GM23248 (cell line): Measurements from ENCODE around the gene PELI3. TPM values are rescaled to one million over a fixed set of nuclear protein-coding genes. Genes with fewer than 3 reads are reported as not detected.
A peak's percentile ranks its signal among the peaks of the same experiment; 100 is the strongest.

Source experiments
- DNase-seq: peaks from one replicate; pipeline ENCODE4 v3.0.0-alpha.2; 2015
- H2AFZ ChIP-seq: fragments of 200-600 bp; sonication (generic); 2 replicates; pipeline ENCODE4 v1.6.1; 2016; ENCODE audit warnings: antibody characterized with exemption
- H3F3A ChIP-seq: fragments of 200-600 bp; sonication (generic); 2 replicates; pipeline ENCODE4 v1.6.1; 2016; ENCODE audit warnings: mild to moderate bottlenecking, antibody characterized with exemption, mixed run types; ENCODE audit not compliant: insufficient read depth
- H3K27ac ChIP-seq: fragments of 200-600 bp; sonication (generic); 2 replicates; pipeline ENCODE4 v1.5.1; 2016; ENCODE audit warnings: mild to moderate bottlenecking
- H3K27me3 ChIP-seq: fragments of 200-600 bp; sonication (generic); replicated peaks from 2 replicates; pipeline ENCODE4 v1.6.1; 2016; ENCODE audit warnings: mild to moderate bottlenecking; ENCODE audit not compliant: insufficient read depth
- H3K36me3 ChIP-seq: fragments of 200-600 bp; sonication (generic); 2 replicates; pipeline ENCODE4 v1.6.1; 2016; ENCODE audit warnings: low read depth, mild to moderate bottlenecking
- H3K4me1 ChIP-seq: fragments of 200-600 bp; sonication (generic); 2 replicates; pipeline ENCODE4 v1.6.1; 2016; ENCODE audit warnings: mild to moderate bottlenecking; ENCODE audit not compliant: insufficient read depth
- H3K4me2 ChIP-seq: fragments of 200-600 bp; sonication (generic); one replicate; pipeline ENCODE4 v1.6.1; 2016; ENCODE audit warnings: mild to moderate bottlenecking; ENCODE audit not compliant: unreplicated experiment
- H3K4me3 ChIP-seq: fragments of 200-600 bp; sonication (generic); 2 replicates; pipeline ENCODE4 v1.5.1; 2016; ENCODE audit warnings: mild to moderate bottlenecking
- H3K79me2 ChIP-seq: fragments of 200-600 bp; sonication (generic); 2 replicates; pipeline ENCODE4 v1.6.1; 2016; ENCODE audit warnings: mild to moderate bottlenecking; ENCODE audit not compliant: insufficient read depth
- H3K9ac ChIP-seq: fragments of 200-600 bp; sonication (generic); 2 replicates; pipeline ENCODE4 v1.6.1; 2016; ENCODE audit warnings: mild to moderate bottlenecking
- H3K9me2 ChIP-seq: fragments of 200-600 bp; sonication (generic); 2 replicates; pipeline ENCODE4 v1.6.1; 2016; ENCODE audit warnings: mixed run types, mild to moderate bottlenecking, moderate library complexity; ENCODE audit not compliant: insufficient read depth
- H3K9me3 ChIP-seq: fragments of 200-600 bp; sonication (generic); one replicate; pipeline ENCODE4 v1.6.1; 2017; ENCODE audit warnings: low read depth
- H4K20me1 ChIP-seq: fragments of 200-600 bp; sonication (generic); 2 replicates; pipeline ENCODE4 v1.6.0; 2016; ENCODE audit not compliant: insufficient read depth
- EZH2 ChIP-seq: fragments of 200-600 bp; sonication (generic); IDR thresholded peaks from 2 replicates; pipeline ENCODE4 v1.6.1; 2018; ENCODE audit warnings: antibody characterized with exemption, mild to moderate bottlenecking; ENCODE audit not compliant: insufficient read depth, poor library complexity, severe bottlenecking
- EZH2phosphoT487 ChIP-seq: fragments of 200-600 bp; sonication (generic); IDR thresholded peaks from 2 replicates; pipeline ENCODE4 v1.6.1; 2018; ENCODE audit warnings: antibody characterized with exemption, moderate library complexity, mild to moderate bottlenecking, low read depth; ENCODE audit not compliant: insufficient read depth
- whole genome bisulfite sequencing, 2 experiments: methylation state at CpG; one replicate each; pipeline ENCODE4 v1.1.6; 2015 to 2017; ENCODE audit warnings: low lambda C conversion rate in 2 of 2, low coverage in 1 of 2; ENCODE audit errors: missing lambda C conversion rate in 2 of 2; 5-methylcytosine and 5-hydroxymethylcytosine counted together
- in situ Hi-C: fragments of 300-500 bp; cut with MboI; formaldehyde crosslinking; loops from 2 replicates; pipeline ENCODE4 v1.15.0; 2020
- polyA plus RNA-seq: library from polyadenylated mRNA; unstranded; fragments of >200 nt; fragmentation: Nextera tagmentation; extraction: Ambion mirVana; gene quantifications from 2 replicates; pipeline ENCODE4 v1.2.1, GENCODE V29; 2016
- small RNA-seq: library from RNA; depleted of rRNA; stranded (forward); fragments of <200 nt; gene quantifications from one replicate; pipeline ENCODE3, GENCODE V24; 2014; ENCODE audit warnings: low read depth, low replicate concordance
- total RNA-seq: library from RNA; depleted of rRNA; stranded (reverse); fragments of >200 nt; shearing (Covaris generic); gene quantifications from 2 replicates; pipeline ENCODE4 v1.2.3, GENCODE V29; 2014; rRNA removed

Gene PELI3
- total and polyA plus RNA-seq, 2 experiments from 2014 or later, result 5.3 to 10.5 TPM

GRCh38 chr11:66510271-66510989 is 43.7 kb downstream of the PELI3 start, which contains the start of gene BBS1:
TSS of gene BBS1 (plus strand) at chr11:66510635. CDS start at chr11:66510660, 25 bp downstream.
- no peaks in the 10 kb centered on the region for H3F3A ChIP-seq
- peak; percentile 90 for DNase-seq
- peak within 1 kb of the TSS; percentile 96 for H3K4me2 ChIP-seq
- H3K4me1 ChIP-seq, result peaks cover 6% of the 10 kb centered on the region
- TF ChIP-seq EZH2phosphoT487 (no peak), EZH2 (no peak)
- H2AFZ ChIP-seq, result peak within 1 kb of the TSS; percentile 100
- peaks cover 23% of the 10 kb centered on the region for H3K79me2 ChIP-seq
- H3K27ac ChIP-seq, result peak within 1 kb of the TSS; percentile 49
- H3K9ac ChIP-seq, result peak within 1 kb of the TSS; percentile 87
- no peaks in the 10 kb centered on the region for H4K20me1 ChIP-seq
- 3 to 5% methylated on average over 31 of the region's 31 CpGs for WGBS, 2 experiments
- H3K27me3 ChIP-seq, result no peaks in the 10 kb centered on the region
- peak within 1 kb of the TSS; percentile 98 for H3K4me3 ChIP-seq
- H3K36me3 ChIP-seq, result no peaks in the 10 kb centered on the region
- no peaks in the 10 kb centered on the region for H3K9me3 ChIP-seq
- no peaks in the 10 kb centered on the region for H3K9me2 ChIP-seq
- in situ Hi-C loops, result no loop called here

- Histone ChIP-seq H3K4me2 (peak overlapping the region; percentile 96), H3K9me2 (no peaks in the 10 kb centered on the region), H3K27ac (no peak overlapping the region), H3K27me3 (no peaks in the 10 kb centered on the region), H4K20me1 (no peaks in the 10 kb centered on the region), H3K4me3 (peak overlapping the region; percentile 98), H3K9me3 (no peaks in the 10 kb centered on the region), H3K79me2 (peaks cover 23% of the 10 kb centered on the region), H3K4me1 (peaks cover 6% of the 10 kb centered on the region), H2AFZ (peak overlapping the region; percentile 100), H3F3A (no peaks in the 10 kb centered on the region), H3K9ac (peak overlapping the region; percentile 87), H3K36me3 (no peaks in the 10 kb centered on the region)
- WGBS, 2 experiments, result 1 to 2% methylated on average over 5 of the region's 5 CpGs
- no peak for DNase-seq
- TF ChIP-seq EZH2 (no peak), EZH2phosphoT487 (no peak)
- in situ Hi-C loops, result no loop called here
Measured at GRCh38 chr11:66510990-66511339, 44.3 kb downstream of the PELI3 start.

GRCh38 chr11:66523611-66524010 is 56.9 kb downstream of the PELI3 start:
- no peaks in the 10 kb centered on the region for H3K4me1 ChIP-seq
- WGBS, 2 experiments, result 82 to 85% methylated on average over 11 of the region's 11 CpGs

DNA sequence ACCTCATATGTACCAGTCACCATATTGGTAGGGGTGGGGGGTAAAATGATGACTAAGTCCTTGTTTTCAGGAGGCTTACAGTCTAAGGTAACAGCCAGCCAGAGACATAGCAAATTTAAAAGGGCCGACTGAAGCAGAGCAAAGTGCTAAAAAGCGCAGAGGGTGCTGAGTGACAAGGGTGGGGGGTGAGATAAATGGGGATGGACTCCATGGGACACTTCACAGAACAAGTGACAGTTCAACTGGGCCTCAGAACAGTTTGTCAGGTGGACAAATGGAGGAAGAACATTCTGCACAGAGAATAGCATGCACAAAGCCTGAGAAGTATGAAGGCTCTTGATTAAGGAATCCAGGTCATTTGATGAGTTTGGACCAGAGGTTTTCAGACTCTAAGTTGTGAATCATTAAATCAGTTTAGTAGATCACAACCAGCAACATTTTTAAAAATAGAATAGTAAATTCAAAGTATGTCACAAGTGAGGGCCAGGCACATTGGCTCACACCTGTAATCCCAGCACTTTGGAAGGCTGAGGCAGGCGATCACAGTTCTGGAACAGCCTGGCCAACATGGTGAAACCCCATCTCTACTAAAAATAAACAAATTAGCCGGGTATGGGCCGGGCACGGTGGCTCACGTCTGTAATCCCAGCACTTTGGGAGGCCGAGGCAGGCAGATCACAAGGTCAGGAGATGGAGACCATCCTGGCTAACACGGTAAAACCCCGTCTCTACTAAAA is 57.8 kb downstream of the PELI3 start:
- no peaks in the 10 kb centered on the region for H3K79me2 ChIP-seq
- H3K4me1 ChIP-seq, result no peaks in the 10 kb centered on the region
- in situ Hi-C loops, result no loop called here
- no peak overlapping the region for H3K27ac ChIP-seq
- no peaks in the 10 kb centered on the region for H3K27me3 ChIP-seq
- no peak overlapping the region for H3K4me2 ChIP-seq
- 78 to 82% methylated on average over 9 to 10 of the region's 10 CpGs for WGBS, 2 experiments
- peaks cover 8% of the 10 kb centered on the region; the same call in 1 of the 2 replicates for H3K36me3 ChIP-seq
- H3F3A ChIP-seq, result no peaks in the 10 kb centered on the region
- H3K9ac ChIP-seq, result no peak overlapping the region
- H3K4me3 ChIP-seq, result no peak overlapping the region
- no peak for DNase-seq
- no peak overlapping the region for H2AFZ ChIP-seq
- no peaks in the 10 kb centered on the region for H4K20me1 ChIP-seq
- no peaks in the 10 kb centered on the region for H3K9me3 ChIP-seq
- TF ChIP-seq EZH2phosphoT487, result no peak
- TF ChIP-seq EZH2, result no peak
- H3K9me2 ChIP-seq, result no peaks in the 10 kb centered on the region

More at GRCh38 chr11:66523611-66524010, 56.9 kb downstream of the PELI3 start:
- in situ Hi-C loops, result no loop called here
- Histone ChIP-seq H3F3A (no peaks in the 10 kb centered on the region), H3K79me2 (no peaks in the 10 kb centered on the region), H3K27me3 (no peaks in the 10 kb centered on the region), H2AFZ (no peak overlapping the region), H3K9me3 (no peaks in the 10 kb centered on the region), H3K9me2 (no peaks in the 10 kb centered on the region), H3K4me3 (no peak overlapping the region), H3K27ac (no peak overlapping the region), H4K20me1 (no peaks in the 10 kb centered on the region), H3K36me3 (peaks cover 8% of the 10 kb centered on the region; the same call in 1 of the 2 replicates), H3K9ac (no peak overlapping the region), H3K4me2 (no peak overlapping the region)
- TF ChIP-seq EZH2phosphoT487, result no peak
- no peak for TF ChIP-seq EZH2
- DNase-seq, result no peak

Small RNA genes lying within 50 kb of the gene (small RNA-seq; reads per million reads assigned to genes)
- not detected for gene RF00416

Other genes with a start within 250 kb of the PELI3 start
- 21.9 and 25.5 TPM in 2 replicates for gene KLC2, start 209.2 kb upstream of the PELI3 start, total RNA-seq
- 17.1 and 19.7 TPM in 2 replicates for gene KLC2, start 209.2 kb upstream of the PELI3 start, polyA plus RNA-seq
- gene RAB1B, start 198.3 kb upstream of the PELI3 start, total RNA-seq, result 146 and 151 TPM in 2 replicates
- gene RAB1B, start 198.3 kb upstream of the PELI3 start, polyA plus RNA-seq, result 86.7 and 92.1 TPM in 2 replicates
- gene CNIH2, start 188.7 kb upstream of the PELI3 start, total RNA-seq, result 1.4 TPM in 1 of 2 replicates, not detected in the other
- 0.39 and 0.50 TPM in 2 replicates for gene CNIH2, start 188.7 kb upstream of the PELI3 start, polyA plus RNA-seq
- 193 and 222 TPM in 2 replicates for gene YIF1A, start 177.8 kb upstream of the PELI3 start, total RNA-seq
- 259 and 284 TPM in 2 replicates for gene YIF1A, start 177.8 kb upstream of the PELI3 start, polyA plus RNA-seq
- gene TMEM151A, start 175.0 kb upstream of the PELI3 start, total RNA-seq, result 0.54 TPM in 1 of 2 replicates, not detected in the other
- gene TMEM151A, start 175.0 kb upstream of the PELI3 start, polyA plus RNA-seq, result 0.19 and 0.33 TPM in 2 replicates
- 212 and 230 TPM in 2 replicates for gene CD248, start 149.9 kb upstream of the PELI3 start, total RNA-seq
- gene CD248, start 149.9 kb upstream of the PELI3 start, polyA plus RNA-seq, result 616 and 629 TPM in 2 replicates
- 37.7 and 44.0 TPM in 2 replicates for gene RIN1, start 130.5 kb upstream of the PELI3 start, total RNA-seq
- 16.8 and 19.1 TPM in 2 replicates for gene RIN1, start 130.5 kb upstream of the PELI3 start, polyA plus RNA-seq
- gene BRMS1, start 121.8 kb upstream of the PELI3 start, total RNA-seq, result 48.7 and 65.9 TPM in 2 replicates
- 45.9 and 46.2 TPM in 2 replicates for gene BRMS1, start 121.8 kb upstream of the PELI3 start, polyA plus RNA-seq
- gene B4GAT1, start 119.3 kb upstream of the PELI3 start, total RNA-seq, result 32.0 and 45.3 TPM in 2 replicates
- 23.9 and 26.0 TPM in 2 replicates for gene B4GAT1, start 119.3 kb upstream of the PELI3 start, polyA plus RNA-seq
- gene SLC29A2, start 95.1 kb upstream of the PELI3 start, total RNA-seq, result not detected in 2 replicates
- gene SLC29A2, start 95.1 kb upstream of the PELI3 start, polyA plus RNA-seq, result not detected in 2 replicates
- not detected in 2 replicates for gene NPAS4, start 45.9 kb upstream of the PELI3 start, total RNA-seq
- not detected in 2 replicates for gene NPAS4, start 45.9 kb upstream of the PELI3 start, polyA plus RNA-seq
- gene MRPL11, start 28.1 kb upstream of the PELI3 start, total RNA-seq, result 36.7 and 53.5 TPM in 2 replicates
- gene MRPL11, start 28.1 kb upstream of the PELI3 start, polyA plus RNA-seq, result 75.7 and 76.6 TPM in 2 replicates
- 50.8 and 64.1 TPM in 2 replicates for gene DPP3, start 13.5 kb downstream of the PELI3 start, total RNA-seq
- 33.5 and 34.7 TPM in 2 replicates for gene DPP3, start 13.5 kb downstream of the PELI3 start, polyA plus RNA-seq
- gene BBS1, start 43.7 kb downstream of the PELI3 start, total RNA-seq, result 39.1 and 58.8 TPM in 2 replicates
- gene BBS1, start 43.7 kb downstream of the PELI3 start, polyA plus RNA-seq, result 20.2 and 23.0 TPM in 2 replicates
- 20.8 and 27.3 TPM in 2 replicates for gene ZDHHC24, start 79.1 kb downstream of the PELI3 start, total RNA-seq
- 22.3 and 23.5 TPM in 2 replicates for gene ZDHHC24, start 79.1 kb downstream of the PELI3 start, polyA plus RNA-seq
- not detected in 2 replicates for gene ACTN3, start 80.0 kb downstream of the PELI3 start, total RNA-seq
- gene ACTN3, start 80.0 kb downstream of the PELI3 start, polyA plus RNA-seq, result not detected in 2 replicates
- gene CTSF, start 101.7 kb downstream of the PELI3 start, total RNA-seq, result 67.7 and 72.6 TPM in 2 replicates
- 53.6 and 59.2 TPM in 2 replicates for gene CTSF, start 101.7 kb downstream of the PELI3 start, polyA plus RNA-seq
- 0.11 and 0.13 TPM in 2 replicates for gene CCDC87, start 126.2 kb downstream of the PELI3 start, total RNA-seq
- gene CCDC87, start 126.2 kb downstream of the PELI3 start, polyA plus RNA-seq, result 0.39 and 0.40 TPM in 2 replicates
- gene CCS, start 126.3 kb downstream of the PELI3 start, total RNA-seq, result 28.0 and 29.5 TPM in 2 replicates
- gene CCS, start 126.3 kb downstream of the PELI3 start, polyA plus RNA-seq, result 44.1 and 44.2 TPM in 2 replicates
- gene RBM14, start 149.7 kb downstream of the PELI3 start, total RNA-seq, result 23.5 and 28.4 TPM in 2 replicates
- 40.6 and 42.6 TPM in 2 replicates for gene RBM14, start 149.7 kb downstream of the PELI3 start, polyA plus RNA-seq
- gene RBM4, start 171.8 kb downstream of the PELI3 start, total RNA-seq, result 79.0 and 81.4 TPM in 2 replicates
- gene RBM4, start 171.8 kb downstream of the PELI3 start, polyA plus RNA-seq, result 121 and 125 TPM in 2 replicates
- 18.5 and 22.9 TPM in 2 replicates for gene RBM4B, start 211.0 kb downstream of the PELI3 start, total RNA-seq
- 23.2 and 23.4 TPM in 2 replicates for gene RBM4B, start 211.0 kb downstream of the PELI3 start, polyA plus RNA-seq